Activated T-helper 17 cell treated with anti-CD3 and anti-CD28 coated beads, Interleukin-2, amount 50 U/mL, for 72 hours (primary cell): ENCODE measurements around the gene DPP6. TPM values are rescaled to one million over a fixed set of nuclear protein-coding genes. Genes with fewer than 3 reads are reported as not detected.

Experiments
- ATAC-seq: fragments of 150-1000 bp; cut with Tn5 transposase; replicated peaks from 2 replicates; pipeline ENCODE4 v1.10.0; 2021; ENCODE audit warnings: mild to moderate bottlenecking, moderate library complexity
- H3K27ac Mint-ChIP-seq: one replicate; pipeline ENCODE4 v1.8.0; 2022; ENCODE audit warnings: mixed read lengths
- H3K27me3 Mint-ChIP-seq: one replicate; pipeline ENCODE4 v1.8.0; 2022; ENCODE audit warnings: mixed read lengths
- H3K36me3 Mint-ChIP-seq: one replicate; pipeline ENCODE4 v1.8.0; 2022; ENCODE audit warnings: low read depth, mild to moderate bottlenecking, mixed read lengths
- H3K4me1 Mint-ChIP-seq: one replicate; pipeline ENCODE4 v1.8.0; 2022; ENCODE audit warnings: mixed read lengths
- H3K4me3 Mint-ChIP-seq: one replicate; pipeline ENCODE4 v1.8.0; 2022; ENCODE audit warnings: mild to moderate bottlenecking, mixed read lengths
- H3K9me3 Mint-ChIP-seq: one replicate; pipeline ENCODE4 v1.8.0; 2022; ENCODE audit warnings: mixed read lengths
- total RNA-seq, 2 donors: library from RNA; stranded (reverse); gene quantifications; one replicate each; pipeline ENCODE4 v1.2.3, GENCODE V29; 2022

Gene DPP6
- total RNA-seq, 2 donors from 2014 or later = not detected

DNA sequence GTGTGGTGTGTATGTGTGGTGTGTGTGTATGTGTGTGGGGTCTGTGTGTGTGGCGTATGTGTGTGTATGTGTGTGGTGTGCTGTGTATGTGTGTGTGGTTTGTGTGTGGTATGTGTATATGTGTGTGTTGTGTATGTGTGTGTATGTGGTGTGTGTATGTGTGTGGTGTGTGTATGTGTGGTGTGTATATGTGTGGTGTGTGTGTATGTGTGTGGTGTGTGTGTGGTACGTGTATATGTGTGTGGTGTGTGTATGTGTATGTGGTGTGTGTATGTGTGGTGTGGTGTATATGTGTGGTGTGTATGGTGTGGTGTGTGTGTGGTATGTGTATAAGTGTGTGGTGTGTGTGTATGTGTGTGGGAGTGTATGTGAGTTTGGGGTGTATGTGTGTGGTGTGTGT, 522.0 kb downstream of the DPP6 start:
- H3K36me3 Mint-ChIP-seq = no peaks in the 10 kb centered on the region
- no peak overlapping the region for H3K27ac Mint-ChIP-seq
- H3K9me3 Mint-ChIP-seq = peaks cover 10% of the 10 kb centered on the region
- ATAC-seq = no peak
- H3K4me3 Mint-ChIP-seq = no peak overlapping the region
- no peaks in the 10 kb centered on the region for H3K27me3 Mint-ChIP-seq
- no peaks in the 10 kb centered on the region for H3K4me1 Mint-ChIP-seq

DNA sequence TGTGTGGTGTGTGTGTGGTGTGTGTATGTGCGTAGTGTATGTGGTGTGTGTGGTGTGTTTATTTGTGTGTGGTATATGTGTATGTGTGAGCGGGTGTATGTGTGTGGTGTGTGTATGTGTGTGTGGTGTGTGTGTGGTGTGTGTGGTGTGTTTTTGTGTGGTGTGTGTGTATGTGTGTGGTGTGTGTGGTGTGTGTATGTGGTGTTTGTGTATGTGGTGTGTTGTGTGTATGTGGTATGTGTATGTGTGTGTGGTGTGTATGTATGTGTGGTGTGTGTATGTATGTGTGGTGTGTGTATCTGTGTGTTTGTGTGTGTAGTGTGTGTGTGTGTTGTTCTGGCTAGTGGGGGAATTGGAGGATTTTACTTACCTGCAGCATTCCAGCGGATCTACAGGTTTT, 523.3 kb downstream of the DPP6 start:
- Mint-ChIP-seq H3K4me1 (no peaks in the 10 kb centered on the region), H3K27me3 (no peaks in the 10 kb centered on the region), H3K27ac (no peak overlapping the region), H3K9me3 (peaks cover 10% of the 10 kb centered on the region), H3K4me3 (no peak overlapping the region), H3K36me3 (no peaks in the 10 kb centered on the region)
- no peak for ATAC-seq

DNA sequence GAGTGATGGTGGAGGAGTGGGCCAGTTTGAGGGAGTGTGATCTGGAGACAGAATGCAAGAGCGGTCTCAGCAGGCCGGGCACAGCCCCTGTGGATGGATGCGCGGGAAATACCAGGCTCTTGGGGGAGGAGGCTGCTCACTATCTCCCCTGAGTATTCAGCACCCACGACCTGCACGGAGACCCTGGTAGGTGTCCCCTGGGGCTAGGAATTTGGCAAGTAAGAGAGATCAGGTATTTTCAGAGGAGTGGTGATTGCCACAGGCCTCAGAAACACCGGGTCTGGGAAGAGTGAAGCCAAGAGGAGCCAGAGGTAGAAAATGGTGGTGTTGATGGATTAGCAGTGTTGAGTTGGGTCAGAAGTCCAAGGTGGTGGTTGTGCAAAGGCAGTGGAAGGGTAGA, 524.4 kb downstream of the DPP6 start:
- Mint-ChIP-seq H3K4me3 (no peak overlapping the region), H3K27ac (no peak overlapping the region), H3K27me3 (no peaks in the 10 kb centered on the region), H3K9me3 (peaks cover 10% of the 10 kb centered on the region), H3K4me1 (no peaks in the 10 kb centered on the region), H3K36me3 (no peaks in the 10 kb centered on the region)
- ATAC-seq = no peak

- H3K27ac Mint-ChIP-seq = no peak overlapping the region
- H3K36me3 Mint-ChIP-seq = no peaks in the 10 kb centered on the region
- no peak overlapping the region for H3K4me3 Mint-ChIP-seq
- no peak for ATAC-seq
- H3K9me3 Mint-ChIP-seq = peaks cover 10% of the 10 kb centered on the region
- no peaks in the 10 kb centered on the region for H3K4me1 Mint-ChIP-seq
- no peaks in the 10 kb centered on the region for H3K27me3 Mint-ChIP-seq
Measured at GRCh38 chr7:154577141-154577873, 525.1 kb downstream of the DPP6 start.

DNA sequence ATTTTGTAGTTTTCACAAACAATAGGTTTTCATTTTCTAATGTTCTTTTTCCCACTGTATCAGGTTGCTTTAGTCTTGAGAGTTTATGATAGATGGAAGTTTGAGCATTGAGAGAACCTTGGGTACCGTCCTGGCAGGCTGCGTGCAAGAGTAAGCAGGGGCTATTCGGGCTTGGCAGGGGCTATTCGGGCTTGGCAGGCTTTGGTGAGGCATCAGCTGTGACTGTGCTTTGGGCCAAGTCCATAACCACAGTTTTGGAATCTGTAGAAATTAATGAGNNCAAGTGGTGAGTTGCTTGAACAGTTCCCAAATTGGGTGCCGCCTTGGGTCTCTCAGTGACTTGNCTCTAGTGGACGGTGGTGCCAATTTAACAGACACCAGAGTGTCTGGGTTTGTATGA, 526.1 kb downstream of the DPP6 start:
- Mint-ChIP-seq H3K27me3 (no peaks in the 10 kb centered on the region), H3K36me3 (no peaks in the 10 kb centered on the region), H3K9me3 (peaks cover 13% of the 10 kb centered on the region), H3K27ac (no peak overlapping the region), H3K4me3 (no peak overlapping the region), H3K4me1 (no peaks in the 10 kb centered on the region)
- ATAC-seq = no peak

DNA sequence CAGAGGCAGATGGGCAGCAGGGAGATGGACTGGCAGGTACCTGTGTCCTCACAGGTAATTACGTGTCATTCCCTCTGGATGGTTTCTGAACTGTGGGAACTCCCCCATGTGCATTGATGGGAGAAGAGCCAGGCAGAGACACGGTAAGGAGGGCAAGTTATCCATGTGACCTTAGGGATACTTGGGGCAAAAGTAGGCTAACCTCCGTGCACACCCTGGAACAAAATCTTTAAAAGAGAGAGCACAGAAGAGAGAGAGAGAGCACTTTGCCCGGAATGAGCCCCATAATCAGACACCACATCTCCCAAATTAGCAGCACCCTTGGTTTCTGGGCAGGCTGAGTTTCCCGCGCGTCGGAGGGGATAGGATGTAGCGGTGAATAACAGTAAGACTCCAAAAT, 527.5 kb downstream of the DPP6 start:
- ATAC-seq = no peak
- H3K36me3 Mint-ChIP-seq = no peaks in the 10 kb centered on the region
- peaks cover 13% of the 10 kb centered on the region for H3K9me3 Mint-ChIP-seq
- H3K4me3 Mint-ChIP-seq = no peak overlapping the region
- no peak overlapping the region for H3K27ac Mint-ChIP-seq
- H3K4me1 Mint-ChIP-seq = no peaks in the 10 kb centered on the region
- no peaks in the 10 kb centered on the region for H3K27me3 Mint-ChIP-seq

DNA sequence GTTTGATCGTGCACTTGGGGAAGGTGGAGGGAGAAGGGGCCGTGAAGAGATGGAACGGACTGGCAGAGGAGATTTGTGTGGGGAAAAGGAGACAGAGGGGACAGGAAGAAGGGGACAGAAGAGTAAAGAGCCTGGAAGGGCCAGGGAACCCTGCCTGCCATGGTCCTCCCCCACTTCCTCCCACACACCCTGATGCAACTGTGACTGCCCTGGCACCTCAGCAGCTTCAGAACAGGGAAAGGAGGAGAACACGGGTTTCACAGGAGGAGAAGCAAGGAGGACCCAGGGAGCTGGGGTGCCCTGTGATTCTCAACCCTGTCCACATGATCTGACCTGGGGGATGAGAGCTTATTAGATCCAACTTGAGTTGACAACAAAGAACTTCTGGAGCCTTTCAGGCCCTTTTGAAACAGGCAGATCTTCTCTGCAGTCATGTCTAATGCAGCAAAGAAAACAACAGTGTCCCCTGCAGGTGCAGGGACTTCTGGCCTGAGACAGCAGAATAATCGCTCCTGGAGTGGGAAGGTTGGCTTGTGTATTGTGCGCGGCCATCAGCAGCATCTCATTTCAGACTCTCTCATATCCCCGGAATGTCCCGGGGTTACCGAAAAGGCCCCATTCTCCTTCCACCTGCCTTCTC, 529.2 kb downstream of the DPP6 start:
- Mint-ChIP-seq H3K9me3 (peaks cover 11% of the 10 kb centered on the region), H3K4me3 (no peak overlapping the region)
- no peak for ATAC-seq

GRCh38 chr7:154583454-154583853, 531.3 kb downstream of the DPP6 start:
- no peaks in the 10 kb centered on the region for H3K4me1 Mint-ChIP-seq
- ATAC-seq = no peak
- H3K27ac Mint-ChIP-seq = no peak overlapping the region
- H3K27me3 Mint-ChIP-seq = no peaks in the 10 kb centered on the region
- H3K36me3 Mint-ChIP-seq = no peaks in the 10 kb centered on the region
- H3K9me3 Mint-ChIP-seq = peaks cover 6% of the 10 kb centered on the region
- no peak overlapping the region for H3K4me3 Mint-ChIP-seq

More for the DNA sequence above, 529.2 kb downstream of the DPP6 start:
- Mint-ChIP-seq H3K27me3 (no peaks in the 10 kb centered on the region), H3K27ac (no peak overlapping the region), H3K4me1 (no peaks in the 10 kb centered on the region), H3K36me3 (no peaks in the 10 kb centered on the region)

- no peaks in the 10 kb centered on the region for H3K4me1 Mint-ChIP-seq
- no peaks in the 10 kb centered on the region for H3K36me3 Mint-ChIP-seq
- H3K9me3 Mint-ChIP-seq = peaks cover 3% of the 10 kb centered on the region
- no peak for ATAC-seq
- no peak overlapping the region for H3K27ac Mint-ChIP-seq
- H3K4me3 Mint-ChIP-seq = no peak overlapping the region
- no peaks in the 10 kb centered on the region for H3K27me3 Mint-ChIP-seq
Measured at GRCh38 chr7:154584352-154585252, 532.4 kb downstream of the DPP6 start.

DNA sequence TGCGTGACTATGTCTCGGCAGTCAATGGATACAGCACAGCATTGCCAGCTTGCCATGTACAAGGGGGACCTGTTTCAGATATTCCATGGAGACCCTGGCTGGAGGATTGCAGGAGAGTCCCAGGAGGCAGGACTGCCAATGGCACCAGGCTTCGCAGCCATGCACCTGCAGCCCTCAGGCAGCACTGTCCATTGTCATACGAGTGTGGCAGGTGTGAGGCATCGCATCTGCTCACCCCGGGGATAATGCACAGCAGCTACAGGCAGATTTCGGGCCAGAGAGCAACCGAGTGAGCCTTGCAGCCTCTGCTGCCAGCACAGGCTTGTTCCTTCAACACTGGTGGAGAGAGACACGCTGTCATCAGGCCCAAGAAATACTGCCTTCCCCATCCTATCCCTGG, 535.6 kb downstream of the DPP6 start:
- ATAC-seq = no peak
- Mint-ChIP-seq H3K4me1 (no peaks in the 10 kb centered on the region), H3K27ac (no peak overlapping the region), H3K36me3 (no peaks in the 10 kb centered on the region), H3K27me3 (no peaks in the 10 kb centered on the region), H3K4me3 (no peak overlapping the region), H3K9me3 (peaks cover 5% of the 10 kb centered on the region)

GRCh38 chr7:154591544-154591943, 539.3 kb downstream of the DPP6 start:
- H3K4me3 Mint-ChIP-seq = no peak overlapping the region
- H3K36me3 Mint-ChIP-seq = no peaks in the 10 kb centered on the region
- no peaks in the 10 kb centered on the region for H3K27me3 Mint-ChIP-seq
- ATAC-seq = no peak
- peaks cover 5% of the 10 kb centered on the region for H3K9me3 Mint-ChIP-seq
- H3K4me1 Mint-ChIP-seq = no peaks in the 10 kb centered on the region
- no peak overlapping the region for H3K27ac Mint-ChIP-seq

DNA sequence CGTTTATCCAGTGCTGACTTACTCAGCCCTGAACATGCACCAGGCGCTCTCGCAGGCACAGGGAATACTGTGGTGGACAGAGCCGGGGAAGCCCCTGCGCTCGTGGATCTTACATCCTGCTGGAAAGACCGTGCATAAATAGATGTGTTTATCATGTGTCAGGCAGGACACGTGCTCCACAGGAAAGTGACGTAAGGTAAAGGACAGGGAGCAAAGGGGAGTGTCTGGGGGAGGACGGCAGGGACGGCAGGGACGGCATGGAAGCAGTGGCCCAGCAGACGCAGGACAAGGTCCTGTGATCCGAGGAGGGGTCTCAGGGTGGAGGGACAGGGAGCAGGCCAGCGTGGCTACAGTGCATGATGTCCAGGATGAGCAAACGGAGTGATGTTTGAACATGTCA, 540.2 kb downstream of the DPP6 start:
- Mint-ChIP-seq H3K27ac (no peak overlapping the region), H3K4me3 (no peak overlapping the region), H3K27me3 (no peaks in the 10 kb centered on the region), H3K36me3 (no peaks in the 10 kb centered on the region), H3K4me1 (no peaks in the 10 kb centered on the region), H3K9me3 (peaks cover 5% of the 10 kb centered on the region)
- no peak for ATAC-seq

DNA sequence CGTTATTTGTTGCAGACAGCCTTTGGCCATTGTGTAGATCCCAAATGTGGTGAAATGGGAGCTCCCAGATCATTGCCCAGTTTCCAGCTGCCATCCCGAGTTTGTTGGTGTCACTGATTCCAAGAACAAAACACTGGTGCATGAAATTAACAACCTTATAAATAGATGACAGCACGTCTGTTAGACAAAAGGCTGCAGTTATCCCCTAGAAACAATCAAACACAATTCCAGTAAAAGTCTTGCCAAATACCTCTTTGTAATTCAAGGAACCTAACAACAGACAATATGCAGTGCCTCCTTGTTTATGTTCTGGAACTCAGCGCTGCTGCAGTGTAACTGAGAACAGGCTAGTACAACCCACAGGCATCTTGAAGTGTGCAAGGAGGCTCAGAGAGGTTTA, 546.2 kb downstream of the DPP6 start:
- no peaks in the 10 kb centered on the region for H3K9me3 Mint-ChIP-seq
- no peak overlapping the region for H3K4me3 Mint-ChIP-seq
- no peaks in the 10 kb centered on the region for H3K4me1 Mint-ChIP-seq
- no peak for ATAC-seq
- H3K27me3 Mint-ChIP-seq = no peaks in the 10 kb centered on the region
- no peaks in the 10 kb centered on the region for H3K36me3 Mint-ChIP-seq
- no peak overlapping the region for H3K27ac Mint-ChIP-seq

GRCh38 chr7:154598864-154599263, 546.7 kb downstream of the DPP6 start:
- no peak overlapping the region for H3K27ac Mint-ChIP-seq
- H3K27me3 Mint-ChIP-seq = no peaks in the 10 kb centered on the region
- H3K9me3 Mint-ChIP-seq = no peaks in the 10 kb centered on the region
- no peak for ATAC-seq
- no peaks in the 10 kb centered on the region for H3K36me3 Mint-ChIP-seq
- no peak overlapping the region for H3K4me3 Mint-ChIP-seq
- H3K4me1 Mint-ChIP-seq = no peaks in the 10 kb centered on the region

GRCh38 chr7:154610903-154611302, 558.7 kb downstream of the DPP6 start:
- no peaks in the 10 kb centered on the region for H3K4me1 Mint-ChIP-seq
- H3K27me3 Mint-ChIP-seq = peaks cover 4% of the 10 kb centered on the region
- ATAC-seq = no peak
- H3K36me3 Mint-ChIP-seq = no peaks in the 10 kb centered on the region
- H3K27ac Mint-ChIP-seq = no peak overlapping the region
- H3K4me3 Mint-ChIP-seq = no peak overlapping the region
- H3K9me3 Mint-ChIP-seq = peaks cover 4% of the 10 kb centered on the region
